Stimulated activated naive CD4-positive, alpha-beta T cell treated with Interleukin-2 at 50 U/mL for 16 hours (primary cell): Measurements from ENCODE around the gene ADH6.
"Not testable (repeated sequence)": the region's sequence is repeated elsewhere in the genome, so short reads cannot be mapped to it uniquely, and the experiment has no call there.

Experiments used
- DNase-seq: peaks from one replicate; lab custom pipeline; 2025; lab: John Stamatoyannopoulos, UW

Gene ADH6

DNA sequence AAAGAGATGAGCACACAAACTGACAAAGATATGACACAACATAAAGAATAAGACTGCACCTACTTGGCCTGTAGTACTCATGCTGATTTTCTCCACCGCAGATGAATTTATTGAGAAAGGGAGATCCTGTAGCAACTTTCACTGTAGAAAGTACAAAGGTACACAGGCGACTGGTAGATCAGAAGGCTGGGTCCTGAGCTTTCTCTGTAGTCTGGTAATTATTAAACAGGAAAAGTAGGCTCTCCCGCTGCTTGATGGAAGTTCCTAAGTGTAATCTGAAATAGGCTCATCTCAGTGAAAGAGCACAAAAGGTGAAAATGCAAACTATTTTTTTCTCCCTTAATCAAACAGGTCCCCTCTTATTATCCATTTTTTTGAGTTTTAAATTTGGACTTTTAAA lies at the start of gene ADH6:
ADH6 (minus strand) TSS at position 175 of the 400 bp plus-strand sequence; CDS start at position 81, 94 bp downstream.
- DNase-seq = no peak

DNA sequence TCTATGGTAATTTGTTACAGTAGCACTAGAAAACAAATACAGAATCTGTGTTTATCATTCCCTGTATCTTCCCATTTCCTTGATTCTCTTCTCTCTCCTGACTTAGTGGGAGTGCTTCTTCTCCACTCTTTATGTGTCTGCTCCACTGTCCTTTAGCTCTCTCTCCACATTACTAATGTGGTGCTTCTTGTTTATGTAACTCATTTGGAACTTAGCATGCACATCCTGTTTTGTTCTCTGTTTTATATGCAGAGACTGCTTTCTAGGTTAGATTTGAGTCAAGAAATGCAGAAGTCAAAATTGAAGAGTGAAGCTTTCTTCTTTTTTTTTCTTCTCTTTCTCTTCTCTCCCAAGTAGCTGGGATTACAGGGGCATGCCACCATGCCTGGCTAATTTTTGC lies 45.9 kb upstream of the ADH6 start:
- no peak for DNase-seq

DNA sequence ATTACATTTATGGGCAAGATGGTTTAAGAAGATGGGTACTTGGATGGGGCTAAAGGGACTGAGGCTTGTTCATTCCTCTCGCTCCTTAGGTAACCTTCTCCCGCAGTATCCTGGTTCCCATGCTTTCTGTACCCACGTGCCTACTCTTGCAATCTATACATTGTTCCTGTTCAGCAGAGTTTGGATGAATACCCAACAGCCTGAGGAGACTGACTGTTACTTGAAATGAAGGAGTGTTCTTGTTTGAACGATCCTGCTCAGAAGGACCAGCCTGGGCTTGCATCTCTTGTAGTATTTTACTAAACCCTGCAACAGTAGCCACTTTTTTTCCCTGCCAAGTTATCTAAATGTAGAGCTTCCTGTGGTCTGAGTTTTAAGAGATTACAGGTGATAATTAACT lies 33.7 kb upstream of the ADH6 start:
- no peak for DNase-seq

GRCh38 chr4:99248714-99249113 lies 29.7 kb upstream of the ADH6 start:
- DNase-seq = no peak

- no peak for DNase-seq
Observed at GRCh38 chr4:99235955-99236354, 16.9 kb upstream of the ADH6 start.

DNA sequence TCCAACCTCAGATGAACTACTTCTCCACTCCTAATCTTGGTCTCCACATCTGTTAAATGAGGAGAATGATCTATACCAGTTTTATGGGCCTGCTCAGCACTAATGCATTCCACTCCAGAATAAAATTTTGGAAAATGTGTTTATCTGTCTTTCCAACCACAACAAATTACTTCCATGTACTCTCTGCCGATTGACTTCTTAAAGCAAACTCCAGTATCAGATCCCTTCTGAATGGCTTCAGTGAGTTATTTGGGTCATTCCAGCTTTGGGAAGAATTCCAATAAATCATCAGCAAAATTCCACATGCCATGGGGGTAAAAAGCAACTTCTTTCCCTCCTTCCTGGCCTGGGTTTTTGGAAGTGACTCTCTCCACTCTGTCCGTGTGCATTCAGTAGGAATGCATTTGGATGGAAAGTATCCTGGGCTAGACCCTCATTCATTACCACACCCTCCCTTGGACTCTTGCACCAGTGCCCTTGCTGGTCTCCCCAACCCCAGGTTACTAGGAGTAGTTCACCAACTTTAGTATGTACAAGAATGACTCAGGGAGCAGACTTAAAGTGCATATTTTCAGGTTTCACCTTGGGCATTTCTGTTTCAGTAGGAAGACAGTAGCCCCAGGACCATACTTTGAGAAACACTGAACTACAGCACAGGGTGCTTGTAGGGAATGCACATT lies 15.4 kb upstream of the ADH6 start:
- no peak for DNase-seq

GRCh38 chr4:99233397-99233796 lies 14.4 kb upstream of the ADH6 start:
- DNase-seq = not testable (repeated sequence)

DNA sequence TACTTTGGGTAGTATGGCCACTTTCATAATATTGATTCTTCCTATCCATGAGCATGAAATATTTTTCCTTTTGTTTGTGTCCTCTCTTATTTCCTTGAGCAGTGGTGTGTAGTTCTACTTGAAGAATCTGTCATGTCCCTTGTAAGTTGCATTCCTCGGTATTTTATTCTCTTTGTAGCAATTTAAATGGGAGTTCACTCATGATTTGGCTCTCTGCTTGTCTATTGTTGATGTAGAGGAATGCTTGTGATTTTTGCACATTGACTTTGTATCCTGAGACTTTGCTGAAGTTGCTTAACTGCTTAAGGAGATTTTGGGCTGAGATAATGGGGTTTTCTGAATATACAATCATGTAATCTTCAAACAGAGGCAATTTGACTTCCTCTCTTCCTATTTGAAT lies 9.7 kb upstream of the ADH6 start:
- DNase-seq = not testable (repeated sequence)

DNA sequence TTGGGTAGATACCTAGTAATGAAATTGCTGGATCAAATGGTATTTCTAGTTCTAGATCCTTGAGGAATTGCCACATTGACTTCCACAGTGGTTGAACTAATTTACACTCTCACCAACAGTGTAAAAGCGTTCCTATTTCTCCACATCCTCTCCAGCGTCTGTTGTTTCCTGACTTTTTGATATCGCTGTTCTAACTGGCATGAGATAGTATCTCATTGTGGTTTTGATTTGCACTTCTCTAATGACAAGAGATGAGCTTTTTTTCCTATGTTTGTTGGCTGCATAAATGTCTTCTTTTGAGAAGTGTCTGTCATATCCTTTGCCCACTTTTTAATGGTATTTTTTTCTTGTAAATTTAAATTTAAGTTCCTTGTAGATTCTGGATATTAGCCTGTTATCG lies 8.6 kb upstream of the ADH6 start:
- DNase-seq = not testable (repeated sequence)

- DNase-seq = no peak
Observed at GRCh38 chr4:99221980-99222379, 2.9 kb upstream of the ADH6 start.

- no peak for DNase-seq
Observed at GRCh38 chr4:99219479-99219878, 433 bp upstream of the ADH6 start.

GRCh38 chr4:99215521-99215920 lies 3.5 kb downstream of the ADH6 start:
- no peak for DNase-seq

DNA sequence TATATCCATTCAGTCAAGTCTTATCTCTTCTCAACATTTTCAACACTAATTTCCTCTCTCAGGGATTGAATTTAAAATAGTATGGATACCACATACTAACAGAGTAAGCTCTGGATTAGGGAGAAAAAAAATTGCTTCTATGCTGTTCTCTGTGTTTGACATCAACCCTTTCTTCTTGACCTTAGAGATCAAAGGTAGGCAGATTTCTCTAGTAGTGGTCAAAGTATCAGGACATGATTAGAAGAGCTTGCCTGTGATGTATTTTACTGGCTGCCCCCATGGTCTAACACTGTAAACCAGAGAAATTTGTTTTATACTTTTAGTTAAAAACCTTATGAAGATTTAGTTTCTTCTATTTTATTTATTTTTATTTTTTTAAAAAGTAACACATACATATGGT lies 8.3 kb downstream of the ADH6 start:
- DNase-seq = no peak

- DNase-seq = no peak
Observed at GRCh38 chr4:99209671-99210070, 9.4 kb downstream of the ADH6 start.

GRCh38 chr4:99208719-99209075 lies 10.3 kb downstream of the ADH6 start:
- DNase-seq = no peak

DNA sequence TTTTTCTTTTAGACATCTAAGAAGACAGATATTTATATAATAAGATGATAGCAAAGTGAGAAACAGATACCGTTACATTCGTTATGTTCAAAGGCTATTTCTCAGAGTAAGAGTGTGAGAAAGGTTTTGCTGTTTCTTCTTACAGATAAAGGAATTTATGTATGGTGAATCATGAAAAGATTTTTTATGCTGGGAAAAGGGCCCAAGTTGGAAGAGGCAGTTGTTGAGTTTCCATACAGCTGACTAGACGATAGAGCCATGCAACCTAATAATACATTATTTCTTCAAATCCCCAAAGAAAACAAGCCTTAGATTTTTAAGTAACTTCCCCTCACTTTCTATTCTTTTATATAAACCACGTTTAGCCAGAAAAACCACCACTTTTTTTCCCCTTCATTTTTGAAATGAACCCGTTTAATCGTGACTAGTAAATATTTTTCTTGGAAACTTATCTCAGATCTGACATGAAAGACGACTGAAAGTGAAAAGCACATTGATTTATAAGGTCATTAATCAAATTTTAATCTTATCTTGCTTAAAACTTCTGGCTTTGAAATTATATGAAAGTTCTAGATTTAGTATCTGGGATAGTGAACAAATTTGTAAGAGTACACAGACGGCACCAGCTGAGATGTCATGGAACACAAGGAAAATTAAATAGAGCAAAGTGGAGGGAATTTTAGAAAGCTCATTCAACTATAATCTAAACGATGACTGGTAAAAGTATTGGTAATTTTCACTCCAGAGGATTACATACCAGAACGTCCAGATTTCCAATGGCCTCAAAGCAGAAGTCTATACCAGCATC lies 10.9 kb downstream of the ADH6 start:
- DNase-seq = no peak

GRCh38 chr4:99207069-99207743 lies 11.8 kb downstream of the ADH6 start:
- DNase-seq = no peak

DNA sequence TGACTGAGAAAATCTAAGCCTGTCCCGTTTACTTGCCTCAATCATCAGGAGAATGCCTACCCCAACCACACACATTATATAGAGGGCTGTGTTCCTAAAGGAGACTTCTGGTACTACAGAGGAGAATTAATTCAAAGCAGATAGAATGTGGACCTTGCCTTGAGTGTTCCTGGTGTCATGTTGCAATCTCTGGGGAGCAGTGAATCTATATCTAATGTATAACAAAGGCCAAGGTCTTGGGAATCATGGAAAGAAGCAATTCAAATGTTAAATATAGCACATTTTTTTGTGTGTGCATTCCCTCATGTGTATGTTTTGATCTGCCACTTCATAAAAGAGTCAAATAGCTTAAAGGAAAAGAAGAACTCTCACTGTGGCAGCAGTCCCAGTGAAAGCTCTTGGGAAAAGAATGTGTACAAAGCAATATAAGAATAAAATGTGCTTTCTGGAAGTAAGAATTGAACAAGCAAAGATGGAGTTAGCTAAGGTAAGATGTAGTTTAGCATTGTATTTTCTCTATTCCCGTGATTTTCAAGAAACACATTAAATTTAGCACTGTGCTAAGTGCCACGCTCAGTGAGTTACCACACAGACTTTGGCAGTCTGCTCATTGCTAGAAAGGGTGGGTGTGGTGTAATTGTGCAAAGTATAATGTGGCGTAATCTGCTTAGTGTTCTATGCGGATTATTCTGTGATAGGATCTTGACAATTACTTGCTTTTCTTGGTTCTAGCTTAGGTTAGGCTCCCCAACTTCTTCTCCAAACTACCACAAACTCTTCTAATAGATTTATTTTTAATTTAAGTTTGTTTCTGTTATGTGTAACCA lies 13.7 kb downstream of the ADH6 start:
- DNase-seq = no peak

GRCh38 chr4:99202536-99202935 lies 16.5 kb downstream of the ADH6 start:
- DNase-seq = no peak

DNA sequence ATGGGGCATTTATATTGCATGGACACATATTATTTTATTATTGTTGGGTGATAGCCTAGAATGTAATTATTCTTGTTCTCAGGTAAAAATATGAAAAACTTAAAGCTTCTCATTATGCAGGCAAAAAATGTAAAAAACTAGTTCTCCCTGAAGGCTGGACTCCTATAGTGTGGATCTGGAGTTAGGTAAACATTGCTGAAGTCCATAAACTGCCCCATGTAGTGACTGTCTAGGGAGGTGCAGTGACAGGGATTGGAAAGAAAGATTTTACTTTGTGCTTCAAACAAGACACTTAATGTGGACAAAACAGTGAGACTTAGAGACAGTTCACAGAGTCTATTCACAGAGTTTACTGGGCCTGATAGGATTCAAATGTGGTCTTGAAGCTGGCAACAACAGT lies 17.0 kb downstream of the ADH6 start:
- no peak for DNase-seq

DNA sequence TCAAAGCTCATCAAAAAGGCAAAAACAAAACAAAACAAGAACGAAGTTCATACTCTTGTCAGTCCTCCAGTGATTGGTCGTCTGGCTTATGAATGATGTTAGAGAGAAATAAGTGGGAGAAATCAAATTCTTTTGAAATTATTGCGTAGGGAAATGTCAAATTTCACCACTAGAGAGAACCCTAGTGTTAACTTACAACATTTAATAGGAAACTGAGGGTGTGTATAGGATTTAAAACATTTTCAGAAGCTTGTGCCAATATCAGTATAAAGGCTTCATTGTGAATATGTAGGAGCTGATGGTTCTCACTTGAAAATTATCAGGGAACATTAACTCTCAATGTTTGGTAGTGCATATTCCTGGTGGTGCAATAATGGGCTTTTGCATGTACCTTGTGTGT lies 17.4 kb downstream of the ADH6 start:
- DNase-seq = no peak

GRCh38 chr4:99200138-99200537 lies 18.9 kb downstream of the ADH6 start:
- no peak for DNase-seq
